Left lung (tissue), 14 donors: ENCODE results near the gene ADAP1. TPM values are rescaled to one million over a fixed set of nuclear protein-coding genes. Genes with fewer than 3 reads are reported as not detected.
"Not testable (repeated sequence)": the region's sequence is repeated elsewhere in the genome, so short reads cannot be mapped to it uniquely, and the experiment has no call there.

Source experiments
- ATAC-seq: fragments of 200-7000 bp; cut with Tn5 transposase; one replicate; pipeline ENCODE4 v1.9.1; 2020; ENCODE audit warnings: moderate library complexity
- DNase-seq, 4 donors: peaks; one replicate each; pipeline ENCODE4 v3.0.0-alpha.2; 2013 to 2020
- H3K27ac ChIP-seq, 2 donors: fragments of 200-600 bp; sonication (generic) in 1 of 2; one replicate each; pipeline versions ENCODE4 v1.5.0 to v1.8.0; 2020 to 2021
- H3K27me3 ChIP-seq, 2 donors: fragments of 200-600 bp; sonication (generic) in 1 of 2; one replicate each; pipeline versions ENCODE4 v1.5.0 to v1.8.0; 2020 to 2021
- H3K36me3 ChIP-seq, 2 donors: fragments of 200-600 bp; sonication (generic) in 1 of 2; one replicate each; pipeline versions ENCODE4 v1.5.0 to v1.8.0; 2020 to 2021
- H3K4me1 ChIP-seq, 2 donors: fragments of 200-600 bp; one replicate each; pipeline ENCODE4 v1.8.0; 2021
- H3K4me3 ChIP-seq, 2 donors: fragments of 200-600 bp; sonication (generic) in 1 of 2; one replicate each; pipeline versions ENCODE4 v1.5.0 to v1.8.0; 2020 to 2021; ENCODE audit warnings: mild to moderate bottlenecking in 1 of 2
- H3K9me3 ChIP-seq, 2 donors: fragments of 200-600 bp; sonication (generic) in 1 of 2; one replicate each; pipeline versions ENCODE4 v1.5.0 to v1.8.0; 2020 to 2021
- CTCF ChIP-seq, 2 donors: fragments of 200-600 bp; sonication (generic) in 1 of 2; IDR thresholded peaks; one replicate each; pipeline versions ENCODE4 v1.5.0 to v1.8.0; 2021; ENCODE audit warnings: antibody characterized with exemption in 2 of 2
- intact Hi-C, 2 donors: fragments of 100-400 bp; cut with DNase I; formaldehyde crosslinking; loops; one replicate each; pipeline versions ENCODE4 v1.11.2 to v1.14.2; 2022
- long read RNA-seq, 12 donors: library from polyadenylated mRNA in 2 of 12; unstranded in 2 of 12; transcript quantifications; one replicate each; pipeline ENCODE4 v2.0.0 and lab custom pipeline, GENCODE V29; 2019 to 2026
- polyA plus RNA-seq, 6 donors: library from polyadenylated mRNA; unstranded; fragments of 120-200 nt; gene quantifications; one replicate each; pipeline ENCODE4 v1.2.1, GENCODE V29; 2013; ENCODE audit not compliant: insufficient read length in 6 of 6
- total RNA-seq, 2 donors: library from RNA; stranded (reverse); fragmentation: NEBNext Ultra II Directional; extraction: Animal tissue kit (Norgen Biotek cat#: 25700); gene quantifications; one replicate each; pipeline ENCODE4 v1.2.1, GENCODE V29; 2021
- donor health status: DM: no; HTN: yes; CAD: no.
- donor health status: DM: no; HTN: no; CAD: no.

ADAP1 gene
- total RNA-seq (10 to 100 TPM; 25.8 to 35.1 TPM), polyA plus RNA-seq (1 to 10 TPM; 5.1 to 8.7 (median 7.6) TPM)
- long read RNA-seq, donor 1, partial matches to known transcripts, result 0 of 4 reads
- long read RNA-seq, donor 1, other reads (novel, unspliced or antisense), result 0 of 4 reads
- long read RNA-seq, donor 2, partial matches to known transcripts, result 0 of 1 reads
- long read RNA-seq, donor 2, other reads (novel, unspliced or antisense), result 0 of 1 reads
- long read RNA-seq, donor 3, partial matches to known transcripts, result 0 of 1 reads
- long read RNA-seq, donor 3, other reads (novel, unspliced or antisense), result 0 of 1 reads
- long read RNA-seq, donor 4, partial matches to known transcripts, result 0 of 6 reads
- long read RNA-seq, donor 4, other reads (novel, unspliced or antisense), result 4 of 6 reads
- long read RNA-seq, donor 5, partial matches to known transcripts, result 0 of 2 reads
- long read RNA-seq, donor 5, other reads (novel, unspliced or antisense), result 0 of 2 reads
- long read RNA-seq, donor 6, partial matches to known transcripts, result 0 of 2 reads
- long read RNA-seq, donor 6, other reads (novel, unspliced or antisense), result 0 of 2 reads
- long read RNA-seq, donor 7, partial matches to known transcripts, result 0 of 2 reads
- long read RNA-seq, donor 7, other reads (novel, unspliced or antisense), result 0 of 2 reads
- long read RNA-seq, donor 8, partial matches to known transcripts, result 0 of 2 reads
- long read RNA-seq, donor 8, other reads (novel, unspliced or antisense), result 0 of 2 reads
- long read RNA-seq, donor 9, result 0 reads
- long read RNA-seq, donor 10, partial matches to known transcripts, result 0 of 5 reads
- long read RNA-seq, donor 10, other reads (novel, unspliced or antisense), result 2 of 5 reads
- long read RNA-seq, donor 11, transcript ADAP1-201 (11 exons, 2,363 nt), result major isoform, 23 of 26 reads
- long read RNA-seq, donor 11, partial matches to known transcripts, result 0 of 26 reads
- long read RNA-seq, donor 11, other reads (novel, unspliced or antisense), result 0 of 26 reads
- long read RNA-seq, donor 12, partial matches to known transcripts, result 0 of 3 reads
- long read RNA-seq, donor 12, other reads (novel, unspliced or antisense), result 0 of 3 reads

- no peaks in the 10 kb centered on the region for H3K36me3 ChIP-seq
- H3K9me3 ChIP-seq, result no peaks in the 10 kb centered on the region
- H3K27ac ChIP-seq, result peak within 1 kb of the TSS in 1 of 2 donors; percentile 85
- H3K4me3 ChIP-seq, result peak within 1 kb of the TSS; percentile 33 to 66
- intact Hi-C loops, result loop anchor here in 1 of 2 donors (5.0 kb wide), 1 partner anchor 42 kb away; no protein-coding TSS in a partner anchor
- no peak for TF ChIP-seq CTCF (IDR thresholded peaks at IDR 0.05)
- H3K4me1 ChIP-seq, result peaks cover 6 to 49% of the 10 kb centered on the region in 2 donors
- ATAC-seq (peak; percentile 74), DNase-seq (peak in 3 of 4 donors; percentile 44 to 94 (median 61))
- H3K27me3 ChIP-seq, result peaks cover 0 to 61% of the 10 kb centered on the region in 2 donors
These were observed at the start of gene ADAP1 for GRCh38 chr7:954330-955238. Gene ADAP1, minus strand, starts transcription at chr7:954680. Its CDS starts 203 bp downstream, at chr7:954477.

- not testable (repeated sequence) for H3K9me3 ChIP-seq, ATAC-seq, H3K4me3 ChIP-seq, H3K27ac ChIP-seq, H3K4me1 ChIP-seq, DNase-seq, H3K27me3 ChIP-seq
- H3K36me3 ChIP-seq, result peaks cover 0 to 24% of the 10 kb centered on the region in 2 donors
- intact Hi-C loops, result loop anchor here in 1 of 2 donors (10.0 kb wide), 1 partner anchor 152 kb away; no protein-coding TSS in a partner anchor
These were observed 48.0 kb upstream of the ADAP1 start for GRCh38 chr7:1002445-1002844.

GRCh38 chr7:1002026-1002425, 47.5 kb upstream of the ADAP1 start:
- DNase-seq, H3K4me1 ChIP-seq, H3K9me3 ChIP-seq, H3K27ac ChIP-seq, H3K27me3 ChIP-seq, ATAC-seq, H3K4me3 ChIP-seq: not testable (repeated sequence)
- intact Hi-C loops, result loop anchor here in 1 of 2 donors (10.0 kb wide), 1 partner anchor 153 kb away; no protein-coding TSS in a partner anchor
- H3K36me3 ChIP-seq, result peaks cover 0 to 24% of the 10 kb centered on the region in 2 donors

GRCh38 chr7:1001069-1001770, 46.7 kb upstream of the ADAP1 start:
- DNase-seq, H3K4me1 ChIP-seq, H3K27ac ChIP-seq, ATAC-seq, H3K9me3 ChIP-seq, H3K4me3 ChIP-seq, H3K27me3 ChIP-seq: not testable (repeated sequence)
- intact Hi-C loops, result loop anchor here in 1 of 2 donors (10.0 kb wide), 1 partner anchor 154 kb away; no protein-coding TSS in a partner anchor
- H3K36me3 ChIP-seq, result peaks cover 0 to 29% of the 10 kb centered on the region in 2 donors

GRCh38 chr7:999941-1000935, 45.8 kb upstream of the ADAP1 start:
- intact Hi-C loops, result loop anchor here in 1 of 2 donors (10.0 kb wide), 1 partner anchor 155 kb away; no protein-coding TSS in a partner anchor
- H3K27me3 ChIP-seq, result no peaks in the 10 kb centered on the region
- ATAC-seq (no peak), DNase-seq (no peak)
- no peaks in the 10 kb centered on the region for H3K4me1 ChIP-seq
- H3K36me3 ChIP-seq, result peaks cover 0 to 32% of the 10 kb centered on the region in 2 donors
- no peak overlapping the region for H3K27ac ChIP-seq
- H3K4me3 ChIP-seq, result no peak overlapping the region
- no peak for TF ChIP-seq CTCF (IDR thresholded peaks at IDR 0.05)
- H3K9me3 ChIP-seq, result no peaks in the 10 kb centered on the region
